GF-D8 (cell line): ENCODE data around the gene NEU3.
"Not testable (repeated sequence)": the region's sequence is repeated elsewhere in the genome, so short reads cannot be mapped to it uniquely, and the experiment has no call there.

ENCODE experiments used
- DNase-seq: peaks from one replicate; lab custom pipeline; 2025; lab: John Stamatoyannopoulos, UW

The NEU3 gene

GRCh38 chr11:74988541-74989259 lies at the start of gene NEU3:
TSS of gene NEU3 (plus strand) at chr11:74988933. CDS start at chr11:74989061, 128 bp downstream.
- DNase-seq = peak; percentile 52

DNA sequence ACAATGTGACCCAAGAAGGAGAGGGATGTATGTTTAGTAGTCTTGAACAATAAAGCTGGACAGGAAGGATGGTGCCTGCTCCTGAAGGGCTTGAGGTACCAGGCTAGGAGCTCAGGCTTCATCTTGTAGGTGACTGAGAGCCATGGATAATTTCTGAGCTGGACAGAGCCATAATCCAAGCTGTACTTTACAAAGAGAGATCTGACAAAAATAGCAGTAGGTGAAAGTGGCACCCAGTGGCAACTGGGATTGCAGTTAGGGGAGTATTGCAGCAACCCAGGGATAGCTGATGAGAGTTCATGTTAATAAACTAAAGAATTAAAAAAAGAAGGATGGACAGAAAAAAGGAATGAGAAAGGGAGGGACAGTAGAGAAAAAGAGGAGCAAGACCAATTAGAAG lies 47.2 kb upstream of the NEU3 start:
- no peak for DNase-seq

GRCh38 chr11:74942073-74942759 lies 46.5 kb upstream of the NEU3 start:
- no peak for DNase-seq

DNA sequence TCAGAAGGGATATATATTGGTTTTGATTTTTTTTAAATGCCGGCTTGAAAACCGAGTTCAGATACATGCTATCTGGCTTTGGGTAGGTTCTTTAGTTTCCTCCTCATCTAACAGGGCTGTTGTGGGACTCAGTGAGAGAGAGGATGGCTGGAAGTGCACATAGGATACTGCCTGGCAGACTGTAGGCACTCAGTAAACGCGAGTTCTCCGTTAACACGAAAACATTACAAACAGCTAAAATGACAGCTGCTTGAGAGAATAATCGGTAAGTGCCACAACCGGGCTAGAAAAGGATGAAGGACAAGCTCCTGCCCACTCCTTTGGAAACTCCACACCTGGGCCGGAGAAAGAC lies 40.2 kb upstream of the NEU3 start:
- no peak for DNase-seq

DNA sequence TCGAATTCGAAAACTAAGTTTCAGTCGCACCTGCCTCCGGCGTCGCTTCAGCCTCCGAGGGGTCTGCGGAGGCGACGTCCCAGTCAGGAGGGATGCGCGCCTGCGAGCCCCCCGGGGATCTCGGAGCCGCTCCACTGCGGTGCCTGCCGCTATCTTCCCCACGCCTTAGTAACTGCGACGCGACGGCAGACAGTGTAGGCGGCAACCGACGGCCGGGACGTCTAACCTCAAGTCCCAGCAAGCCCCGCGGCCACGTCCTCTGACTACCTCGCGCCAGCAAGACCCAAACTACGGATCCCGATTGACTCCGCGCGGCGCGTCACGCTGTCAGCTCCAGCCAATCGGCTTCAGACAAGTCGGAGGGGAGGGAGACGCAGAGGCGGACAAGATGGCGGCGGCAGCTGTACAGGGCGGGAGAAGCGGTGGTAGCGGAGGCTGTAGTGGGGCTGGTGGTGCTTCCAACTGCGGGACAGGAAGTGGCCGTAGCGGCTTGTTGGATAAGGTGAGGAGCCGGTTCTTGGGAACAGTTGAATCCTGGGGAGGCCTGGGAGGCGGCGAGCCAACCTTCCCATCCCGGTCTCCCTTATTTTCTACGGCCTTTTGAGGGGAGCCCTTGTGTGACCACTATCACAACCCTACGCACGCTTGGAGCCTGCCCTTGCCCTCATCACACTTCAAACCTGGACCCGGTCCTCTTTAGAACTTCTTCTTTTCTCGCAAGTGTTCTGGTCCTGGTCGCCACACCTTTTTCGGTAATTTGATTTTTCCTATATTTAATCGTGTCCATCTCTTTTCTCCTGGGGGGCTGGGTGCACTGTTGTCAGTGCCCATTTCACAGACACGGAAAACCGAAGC lies 39.6 kb upstream of the NEU3 start, which contains the start of the genes SPCS2 and XRRA1:
Gene SPCS2 (plus strand): TSS at position 369 of the 855 bp plus-strand sequence. CDS start 20 bp downstream, at position 389.
Gene XRRA1 (minus strand): TSS at position 194 of the 855 bp plus-strand sequence. CDS start 8,213 bp downstream, outside the sequence.
- DNase-seq = peak; percentile 93

- no peak for DNase-seq
These were observed 39.0 kb upstream of the NEU3 start for GRCh38 chr11:74949753-74950137.

DNA sequence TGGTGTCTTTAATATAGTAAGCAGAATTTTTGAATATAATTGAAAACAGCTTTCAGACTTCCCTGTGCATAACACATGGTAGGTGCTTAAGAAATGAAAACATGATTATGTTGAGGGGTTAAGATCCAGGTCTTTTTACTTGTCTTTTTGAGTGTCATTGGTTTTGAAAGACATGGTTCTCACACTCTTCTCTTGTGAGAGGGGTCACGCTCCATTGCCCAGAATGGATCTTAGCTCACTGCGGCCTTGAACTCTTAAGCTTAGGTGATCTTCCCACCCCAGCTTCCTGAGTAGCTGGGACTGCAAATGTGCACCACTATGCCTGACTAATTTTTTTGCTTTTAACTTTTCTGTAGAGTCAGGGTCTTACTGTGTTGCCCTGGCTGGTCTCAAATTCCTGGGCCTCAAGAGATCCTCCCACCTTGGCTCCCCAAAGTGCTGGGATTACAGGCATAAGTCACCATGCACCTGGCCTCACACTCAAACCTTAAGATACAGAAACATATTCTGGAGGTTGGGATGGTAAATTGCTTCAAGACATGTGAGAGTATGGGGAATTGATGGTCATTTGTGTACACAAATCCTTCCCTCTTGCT lies 38.3 kb upstream of the NEU3 start:
- DNase-seq = no peak

DNA sequence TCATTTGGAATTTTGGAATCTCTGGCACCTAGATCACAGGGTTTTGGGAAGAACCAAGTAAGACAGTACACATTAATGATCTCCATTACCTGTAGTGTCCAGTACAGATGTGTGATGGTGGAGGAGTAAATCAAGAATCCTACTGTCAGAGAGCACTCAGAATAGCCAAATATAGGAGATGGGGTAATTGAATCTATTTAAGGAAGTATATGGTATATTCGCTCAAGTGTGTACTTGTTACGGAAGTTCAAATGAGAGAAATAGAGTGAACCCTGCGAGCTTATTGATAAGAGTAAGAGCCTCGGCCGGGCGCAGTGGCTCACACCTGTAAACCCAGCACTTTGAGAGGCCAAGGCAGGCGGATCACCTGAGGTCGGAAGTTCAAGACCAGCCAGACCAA lies 37.5 kb upstream of the NEU3 start:
- no peak for DNase-seq

DNA sequence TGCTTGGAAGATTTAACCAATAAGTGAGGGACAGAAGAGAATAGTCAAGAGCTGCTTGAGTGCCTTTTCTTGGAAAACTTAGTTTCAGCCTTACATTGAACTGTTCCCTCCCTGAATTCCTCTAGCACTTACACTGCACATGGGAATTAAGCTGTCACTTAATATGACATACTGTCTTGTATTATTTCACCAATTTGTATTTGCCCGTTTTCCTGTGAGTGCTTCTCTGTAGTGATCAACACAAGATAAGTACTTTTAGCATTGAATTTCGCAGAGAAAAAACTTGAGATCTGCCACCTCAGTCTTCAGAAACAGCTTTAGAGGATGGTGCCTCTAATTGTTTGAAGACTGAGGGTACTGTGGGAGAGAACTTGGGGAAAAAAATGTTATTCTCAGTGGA lies 36.0 kb upstream of the NEU3 start:
- no peak for DNase-seq

- no peak for DNase-seq
These were observed 35.3 kb upstream of the NEU3 start for GRCh38 chr11:74953451-74953850.

- DNase-seq = no peak
These were observed 34.5 kb upstream of the NEU3 start for GRCh38 chr11:74954199-74954598.

DNA sequence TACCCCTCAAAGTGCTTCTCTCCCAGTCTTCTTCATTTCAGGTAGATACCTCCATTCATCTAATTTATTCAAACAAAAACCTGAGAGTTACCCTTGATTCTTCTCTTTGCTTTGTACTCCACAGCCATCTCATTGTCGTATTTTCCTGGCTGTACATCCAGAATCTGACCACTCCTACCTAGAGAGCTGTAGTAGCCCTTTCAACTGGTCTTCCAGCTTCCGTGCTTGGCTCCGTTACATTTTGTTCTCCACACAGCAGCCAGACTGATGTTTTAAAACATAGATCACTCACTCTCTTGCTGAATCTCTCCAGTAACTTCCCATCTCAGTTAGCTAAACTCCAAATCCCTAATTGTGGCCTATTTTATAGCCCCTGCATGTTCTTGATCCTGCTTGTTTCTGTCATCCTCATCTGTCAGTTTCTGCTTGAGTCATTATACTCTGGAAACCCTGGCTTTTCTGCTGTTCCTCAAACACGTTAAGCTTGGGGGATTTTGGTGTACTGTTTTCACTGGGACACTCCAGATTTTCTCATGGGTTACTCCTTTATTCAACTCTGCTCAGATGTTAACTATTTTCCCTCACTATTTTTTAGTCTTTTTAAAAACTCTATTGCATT lies 32.2 kb upstream of the NEU3 start:
- no peak for DNase-seq

GRCh38 chr11:74957937-74958629 lies 30.6 kb upstream of the NEU3 start:
- no peak for DNase-seq

- not testable (repeated sequence) for DNase-seq
These were observed 28.6 kb upstream of the NEU3 start for GRCh38 chr11:74960128-74960527.

GRCh38 chr11:74966651-74967050 lies 22.1 kb upstream of the NEU3 start:
- no peak for DNase-seq

DNA sequence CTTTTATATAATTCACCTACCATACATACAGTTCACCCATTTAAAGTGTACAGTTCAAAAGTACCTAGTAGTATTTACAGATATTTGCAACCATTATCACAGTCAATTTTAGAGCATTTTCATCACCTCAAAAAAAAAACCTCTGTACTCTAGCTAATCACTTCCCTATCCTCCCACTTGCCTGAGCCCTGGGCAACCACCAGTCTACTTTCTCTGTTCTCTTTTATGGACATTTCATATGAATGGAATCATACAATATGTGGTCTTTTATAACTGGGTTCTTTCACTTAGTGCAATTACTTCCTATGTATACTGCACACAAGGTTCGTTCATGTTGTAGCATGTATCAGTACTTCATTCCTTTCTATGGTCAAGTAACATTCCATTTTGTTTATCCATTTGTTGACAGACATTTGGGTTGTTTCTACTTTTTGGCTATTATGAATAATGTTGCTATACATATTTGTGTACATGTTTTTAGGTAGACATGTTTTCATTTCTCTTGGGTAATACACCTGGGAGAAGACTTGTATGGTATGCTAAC lies 17.8 kb upstream of the NEU3 start:
- DNase-seq = no peak

- DNase-seq = no peak
These were observed 17.3 kb upstream of the NEU3 start for GRCh38 chr11:74971424-74971823.

- DNase-seq = no peak
These were observed 10.7 kb upstream of the NEU3 start for GRCh38 chr11:74978041-74978440.

DNA sequence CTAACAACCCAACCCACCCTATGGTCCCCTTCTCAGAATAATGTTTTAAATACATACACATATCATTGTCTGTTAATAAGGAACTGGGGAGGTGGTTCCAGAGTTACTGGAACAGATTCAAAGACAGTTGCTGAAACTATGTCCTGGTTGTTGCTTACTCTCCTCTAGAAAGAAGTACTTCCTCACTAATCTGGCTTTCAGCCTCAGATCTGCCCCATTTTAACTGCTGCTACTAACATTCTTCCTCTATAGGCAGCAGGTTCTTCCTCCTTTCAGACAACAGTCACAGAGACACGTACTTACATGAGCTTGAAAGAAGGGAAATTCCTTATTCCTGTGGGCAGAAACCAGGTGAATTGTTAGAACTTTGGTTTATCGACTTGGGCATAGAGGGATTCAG lies 8.1 kb upstream of the NEU3 start:
- no peak for DNase-seq

DNA sequence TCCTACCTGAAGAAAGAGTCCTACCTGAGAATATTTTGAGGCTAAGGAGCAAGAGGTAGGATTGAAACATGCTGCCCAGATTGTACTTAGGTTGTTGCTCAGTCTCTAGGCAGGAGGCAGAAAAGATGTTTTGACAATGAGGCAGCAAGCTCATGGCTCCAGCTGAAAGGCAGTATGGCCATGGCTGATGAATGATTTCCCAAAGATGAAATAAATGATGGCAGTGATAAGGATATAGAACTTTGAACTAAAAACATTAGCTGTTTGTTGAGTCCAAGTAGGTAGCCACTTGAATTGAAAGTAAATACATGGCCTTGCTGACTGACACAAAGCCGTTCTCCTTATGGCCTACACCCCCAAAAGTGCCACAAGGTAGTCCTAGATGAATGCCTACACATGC lies 6.8 kb upstream of the NEU3 start:
- no peak for DNase-seq

DNA sequence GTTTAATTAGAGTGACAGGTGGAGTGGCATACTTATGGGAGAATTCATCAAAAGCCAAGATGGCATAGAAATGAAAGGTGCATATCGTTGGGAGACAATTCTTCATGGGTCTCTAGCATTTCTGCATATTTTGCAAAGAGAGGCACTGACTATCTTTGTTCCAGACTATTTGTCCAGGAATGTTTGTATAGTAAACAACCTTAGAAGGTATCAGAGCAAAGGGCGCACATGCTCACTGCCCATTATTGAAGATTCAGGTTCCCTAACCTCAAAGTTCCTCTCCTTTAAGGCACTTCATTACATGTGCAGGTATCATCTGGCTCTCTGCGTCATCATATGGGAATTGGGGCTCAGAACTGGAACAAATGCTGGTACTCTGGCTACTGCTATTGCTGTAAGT lies 4.7 kb upstream of the NEU3 start:
- DNase-seq = no peak
